HG02642 (cell line): ENCODE measurements around the gene IL36B.

Experiments used
- ATAC-seq: cut with Tn5 transposase; IDR thresholded peaks from one replicate; pipeline ENCODE4 v1.9.1; 2021; ENCODE audit warnings: mild to moderate bottlenecking; ENCODE audit not compliant: unreplicated experiment, poor library complexity

The IL36B gene

DNA sequence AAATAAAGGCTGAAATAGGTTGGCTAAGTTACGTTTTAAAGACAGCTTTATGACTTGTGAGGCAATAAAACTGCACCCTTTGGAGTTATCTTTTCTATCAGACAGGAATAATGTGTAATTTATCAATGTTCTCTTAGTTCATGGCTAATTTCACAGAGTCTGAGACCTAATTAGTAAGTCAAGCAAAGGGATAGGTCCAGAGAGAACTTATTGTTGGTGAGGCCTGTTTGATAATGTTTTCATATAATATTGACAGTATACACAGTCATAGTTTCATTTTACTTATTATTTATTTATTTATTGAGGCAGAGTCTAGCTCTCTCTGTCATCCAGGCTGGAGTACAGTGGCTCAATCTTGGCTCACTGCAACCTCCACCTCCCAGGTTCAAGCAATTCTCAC is 4.5 kb upstream of the IL36B start:
- no peak for ATAC-seq

DNA sequence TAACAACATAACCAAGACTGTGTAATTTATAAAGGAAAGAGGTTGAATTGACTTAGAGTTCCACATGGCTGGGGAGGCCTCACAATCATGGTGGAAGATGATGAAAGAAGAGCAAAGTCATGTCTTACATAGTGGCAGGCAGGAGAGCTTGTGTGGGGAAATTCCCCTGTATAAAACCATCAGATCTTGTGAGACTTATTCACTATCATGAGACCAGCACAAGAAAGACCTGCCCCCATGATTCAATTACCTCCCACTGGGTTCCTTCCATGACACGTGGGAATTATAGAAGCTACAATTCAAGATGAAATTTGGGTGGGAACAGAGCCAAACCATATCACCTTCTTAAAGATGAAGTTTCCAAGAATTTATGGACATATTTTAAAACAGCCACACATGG is 3.9 kb upstream of the IL36B start:
- ATAC-seq, result no peak

DNA sequence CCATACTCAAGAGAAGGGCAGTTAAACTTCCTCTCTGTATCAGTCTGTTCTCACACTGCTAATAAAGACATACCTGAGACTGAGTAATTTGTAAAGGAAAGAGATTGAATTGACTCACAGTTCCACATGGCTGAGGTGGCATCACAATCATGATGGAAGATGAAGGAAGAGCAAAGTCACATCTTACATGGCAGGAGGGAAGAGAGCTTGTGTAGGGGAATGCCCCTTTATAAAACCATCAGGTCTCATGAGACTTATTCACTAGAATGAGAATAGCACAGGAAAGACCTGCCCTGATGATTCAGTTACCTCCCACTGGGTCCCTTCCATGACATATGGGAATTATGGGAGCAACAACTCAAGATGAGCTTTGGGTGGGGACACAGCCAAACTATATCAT is 1.4 kb upstream of the IL36B start:
- ATAC-seq, result no peak

DNA sequence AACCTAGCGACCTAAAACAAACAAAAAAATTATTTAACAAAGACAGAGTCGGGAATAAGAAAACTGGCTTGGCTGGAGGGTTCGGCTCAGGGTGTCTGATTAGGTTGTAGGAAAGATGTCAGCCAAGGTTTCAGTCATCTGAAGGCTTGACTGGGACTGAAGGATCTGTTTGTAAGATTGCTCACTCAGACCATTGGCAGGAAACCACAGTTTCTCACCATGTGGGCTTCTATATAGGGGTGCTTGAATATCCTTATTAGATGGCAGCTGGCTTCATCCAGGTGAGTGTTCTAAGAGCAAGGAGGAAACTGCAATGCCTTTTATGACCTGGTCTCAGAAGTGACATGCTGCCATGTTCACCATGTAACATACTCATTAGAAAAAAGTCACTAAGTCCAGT is 999 bp upstream of the IL36B start:
- no peak for ATAC-seq

DNA sequence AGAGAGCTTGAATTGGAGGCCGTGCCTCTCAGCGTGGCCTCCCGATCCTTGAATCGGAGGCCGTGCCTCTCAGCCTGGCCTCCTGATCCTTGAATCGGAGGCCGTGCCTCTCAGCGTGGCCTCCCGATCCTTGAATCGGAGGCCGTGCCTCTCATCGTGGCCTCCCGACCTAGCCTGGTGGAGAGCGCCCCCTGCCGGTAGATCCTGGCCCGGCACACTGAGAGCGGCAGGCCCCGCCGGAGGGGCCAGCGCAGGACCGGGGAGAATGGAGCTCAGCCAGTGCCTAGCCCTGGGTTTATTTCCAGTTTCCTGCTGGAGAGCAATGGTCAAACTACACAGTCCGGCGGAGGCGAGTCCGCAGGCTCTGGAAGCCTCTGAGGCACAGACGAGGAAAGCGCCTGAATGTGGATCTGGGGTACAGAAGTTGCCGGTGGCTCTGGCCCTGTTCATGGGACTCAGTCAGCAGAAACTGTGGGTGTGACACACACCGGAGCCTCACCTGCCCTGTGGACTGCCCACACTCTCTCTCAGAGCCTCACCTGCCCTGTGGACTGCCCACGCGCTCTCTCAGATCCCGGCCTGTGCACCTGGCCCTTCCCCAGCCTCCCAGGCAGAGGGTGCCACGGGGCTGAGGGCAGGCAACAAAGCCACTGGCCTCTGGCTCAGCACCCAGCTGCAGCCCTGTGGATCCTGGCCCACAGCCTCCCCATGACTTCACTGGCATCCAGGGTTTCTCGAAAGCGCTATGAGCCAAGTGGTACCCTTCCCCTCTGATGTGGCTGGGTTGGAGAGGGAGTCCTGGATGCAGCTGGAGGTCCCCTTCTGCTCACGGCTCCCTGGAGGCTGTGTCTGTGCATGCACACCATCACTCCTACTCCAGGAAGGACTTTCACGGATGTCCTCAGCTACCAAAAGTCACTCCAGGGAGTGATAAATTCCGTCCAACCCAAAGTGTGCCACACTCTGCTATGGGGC is 1.5 kb downstream of the IL36B start:
- ATAC-seq, result no peak

DNA sequence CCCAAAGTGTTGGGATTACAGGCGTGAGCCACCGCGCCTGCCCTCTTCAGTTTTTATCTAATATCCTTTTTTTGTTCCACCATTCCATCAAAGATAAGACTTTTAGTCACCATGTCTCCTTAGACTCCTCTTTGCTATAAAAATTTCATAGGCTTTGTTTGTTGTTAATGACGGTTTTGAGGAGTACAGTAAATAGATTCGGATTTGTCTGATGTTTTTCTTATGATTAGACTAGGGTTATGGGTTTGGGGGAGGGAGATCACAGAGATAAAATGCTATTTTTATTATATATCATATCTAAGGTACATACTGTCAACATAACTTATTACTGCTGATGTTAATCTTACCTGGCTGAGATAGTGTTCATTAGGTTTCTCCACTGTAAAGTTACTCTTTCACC is 6.2 kb downstream of the IL36B start:
- no peak for ATAC-seq

DNA sequence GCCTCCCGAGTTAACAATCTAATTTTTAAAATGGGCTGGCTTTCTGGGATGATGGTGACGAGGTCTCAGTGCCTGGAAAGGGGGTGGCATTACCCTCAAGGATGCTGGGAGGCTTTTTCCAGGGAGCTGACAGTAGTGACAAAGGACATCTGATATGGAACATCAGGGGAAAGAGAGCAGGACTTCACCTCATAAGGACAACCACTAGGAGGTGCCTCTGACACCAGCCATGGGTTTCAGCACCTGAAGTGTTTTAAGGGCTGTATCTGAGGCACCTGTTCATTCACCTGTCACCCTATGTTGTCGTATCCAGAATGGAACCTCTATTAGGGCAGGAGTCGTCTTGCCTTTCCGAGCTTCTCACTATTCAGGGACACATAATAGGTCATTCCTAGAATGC is 10.8 kb downstream of the IL36B start:
- ATAC-seq, result no peak

DNA sequence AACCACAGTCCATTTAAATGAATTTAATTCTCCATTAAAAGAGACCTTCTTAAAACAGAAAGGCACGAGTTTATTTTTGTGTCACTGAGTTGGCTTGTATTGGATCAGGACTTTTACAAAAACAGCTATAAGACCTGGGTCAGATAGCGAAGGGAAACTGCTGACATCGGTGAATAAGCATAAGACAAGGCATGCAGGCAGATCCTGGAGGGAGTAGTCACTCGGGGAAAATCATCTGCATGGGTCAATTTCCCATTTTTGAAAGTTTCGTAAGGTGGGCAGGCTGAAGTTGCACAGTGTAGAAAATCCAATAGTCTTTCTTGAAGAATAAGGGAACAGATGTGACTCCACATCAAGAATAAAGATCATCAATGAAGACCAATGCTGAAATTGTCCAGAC is 12.9 kb downstream of the IL36B start:
- no peak for ATAC-seq

DNA sequence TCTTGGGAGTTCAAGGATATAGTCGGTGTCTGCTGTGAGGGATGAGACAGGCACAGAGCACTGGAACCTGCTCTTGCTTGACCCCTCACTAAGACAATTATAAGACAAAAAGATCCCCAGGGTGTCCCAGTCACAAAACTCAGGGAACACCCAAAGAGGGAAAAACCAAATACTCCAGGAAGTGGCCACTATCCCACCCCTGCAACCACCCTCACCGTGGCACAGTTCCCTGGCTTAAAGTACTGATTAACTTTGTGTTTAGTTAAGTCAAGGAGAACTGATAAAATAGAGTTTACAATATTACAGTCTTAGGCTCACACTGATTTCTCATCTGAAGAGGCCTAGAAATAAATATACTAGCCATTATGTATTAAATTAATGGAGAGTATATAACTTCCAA is 13.5 kb downstream of the IL36B start:
- no peak for ATAC-seq

DNA sequence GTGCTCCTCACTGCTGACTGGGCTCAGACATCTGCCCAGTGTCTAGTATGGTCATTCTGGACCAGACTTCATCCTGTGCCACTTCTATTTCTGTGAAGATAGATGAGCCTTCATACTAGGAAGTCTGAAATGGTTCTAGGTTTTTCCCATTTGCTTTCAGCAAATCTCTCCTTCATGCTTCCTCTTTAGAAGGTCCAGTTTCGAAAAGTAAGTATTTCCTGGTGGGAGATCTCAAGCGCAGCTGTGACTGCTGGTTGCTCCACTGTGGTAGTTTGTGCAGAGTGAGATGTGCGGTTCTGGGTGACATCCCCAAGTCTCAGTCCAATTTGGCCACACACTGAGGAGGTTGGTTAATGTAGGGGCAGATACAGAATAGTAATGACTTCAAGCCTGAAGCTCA is 14.4 kb downstream of the IL36B start:
- no peak for ATAC-seq

DNA sequence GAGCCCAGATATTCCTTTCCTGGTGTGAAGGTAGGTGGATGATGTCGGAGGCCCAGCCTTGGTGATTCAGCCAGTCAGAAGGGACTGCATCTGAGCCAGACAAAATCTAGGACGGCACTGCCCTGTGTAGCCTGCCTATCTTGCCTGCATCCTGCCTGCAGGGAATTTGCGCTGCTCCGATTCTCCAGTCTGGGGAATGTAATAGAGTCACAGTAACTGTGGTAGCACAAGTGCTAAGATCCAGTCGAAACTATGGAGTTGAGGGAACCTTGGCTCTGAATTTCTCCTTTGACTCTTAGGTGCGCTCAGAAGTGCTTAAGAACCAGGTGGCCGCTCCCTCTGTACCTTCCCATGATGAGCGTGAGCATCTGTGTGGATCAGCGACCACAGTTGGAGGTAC is 15.9 kb downstream of the IL36B start:
- no peak for ATAC-seq

DNA sequence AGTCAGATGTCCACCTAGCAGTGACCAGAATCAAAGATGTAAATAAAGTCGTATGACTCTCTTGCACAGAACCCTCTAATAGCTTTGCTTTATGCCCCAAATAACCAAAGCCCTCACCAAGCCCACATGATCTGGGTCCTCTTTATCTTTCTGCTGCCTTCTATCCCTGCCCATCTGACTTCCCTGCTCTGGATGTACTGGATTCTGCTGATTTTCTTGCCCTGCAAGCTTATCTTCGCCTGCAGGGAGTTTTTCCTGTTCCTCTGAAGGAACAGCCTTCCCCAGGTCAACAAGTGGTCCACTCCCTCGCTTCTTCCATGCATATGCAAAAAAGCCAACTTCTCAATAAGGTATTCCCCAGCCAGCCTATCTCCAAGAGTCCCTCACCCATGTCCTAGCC is 18.7 kb downstream of the IL36B start:
- no peak for ATAC-seq

DNA sequence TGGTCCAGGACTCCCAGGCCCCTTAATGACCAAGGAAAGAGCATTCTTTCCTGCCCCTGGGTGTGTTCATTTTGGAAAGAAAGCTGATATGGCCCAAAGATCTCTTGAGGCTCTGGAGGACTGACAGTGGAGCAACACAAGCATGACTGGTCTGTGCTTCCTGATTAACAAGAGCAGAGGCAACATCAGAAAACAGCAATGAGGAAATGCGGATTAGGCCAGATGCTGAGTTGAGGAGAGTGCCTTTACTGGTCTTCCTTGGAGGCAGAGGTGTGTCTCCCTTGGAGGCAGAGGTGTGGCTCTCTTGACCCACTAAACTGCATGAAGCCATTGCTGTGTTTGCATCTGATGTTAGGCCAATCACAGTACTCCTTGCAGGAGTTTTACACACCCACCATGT is 19.9 kb downstream of the IL36B start:
- ATAC-seq, result no peak

DNA sequence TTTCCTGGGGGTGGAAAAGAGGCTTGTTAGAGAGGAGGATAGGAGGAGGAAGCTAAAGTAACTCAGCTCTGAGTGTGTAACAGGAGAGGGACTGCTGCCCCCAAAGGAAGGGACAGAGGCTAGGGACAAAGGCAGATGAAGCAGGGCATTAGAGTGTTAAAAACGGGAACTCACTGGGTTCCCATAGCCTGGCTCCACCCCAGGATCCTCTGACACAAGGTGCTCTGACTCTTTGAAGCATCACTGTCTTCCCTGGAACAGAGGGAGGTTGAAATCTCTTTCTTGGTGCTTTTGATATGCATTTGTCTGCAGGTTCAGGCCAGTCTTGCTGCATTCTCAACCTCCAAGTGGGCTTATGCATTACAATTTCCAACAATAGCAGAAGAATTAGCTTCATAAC is 24.6 kb downstream of the IL36B start:
- ATAC-seq, result no peak

DNA sequence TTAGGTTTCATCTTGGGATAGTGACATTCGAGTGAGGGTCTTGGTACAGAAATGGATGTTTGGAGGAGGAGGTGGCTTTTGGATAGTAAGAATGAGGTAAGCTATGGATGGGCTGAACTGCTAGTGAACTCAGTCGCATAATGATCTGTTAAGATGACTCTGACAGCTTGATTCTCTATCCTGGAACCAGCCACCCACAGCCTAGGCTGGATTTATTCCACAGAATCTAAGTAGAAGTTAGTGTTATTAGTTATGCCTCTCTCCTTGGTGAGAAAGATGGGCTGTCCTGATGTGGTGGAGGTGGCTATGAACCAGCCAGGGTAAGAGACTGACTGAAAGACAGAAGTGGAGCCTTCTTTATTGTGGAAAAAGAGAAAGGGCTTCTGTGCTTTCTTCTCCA is 25.0 kb downstream of the IL36B start:
- no peak for ATAC-seq

DNA sequence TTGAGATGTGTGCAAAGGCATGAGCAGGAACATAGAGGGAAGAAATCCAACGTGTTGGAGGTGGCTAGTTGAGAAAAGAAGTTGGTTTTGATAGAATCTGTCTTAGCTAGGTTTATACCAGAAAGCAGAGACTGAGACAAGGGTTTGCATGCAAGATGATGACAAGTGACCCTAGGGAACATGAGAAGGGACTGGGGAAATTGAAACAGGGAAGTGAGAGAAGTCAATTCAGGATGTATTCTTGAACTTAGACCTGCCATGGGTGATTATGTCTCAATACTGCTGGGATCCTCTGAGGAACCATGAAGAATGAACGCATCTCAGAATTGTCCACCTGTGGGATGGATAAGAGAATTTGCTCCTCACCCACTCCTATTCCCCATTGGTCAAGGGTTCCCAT is 26.9 kb downstream of the IL36B start:
- ATAC-seq, result no peak

DNA sequence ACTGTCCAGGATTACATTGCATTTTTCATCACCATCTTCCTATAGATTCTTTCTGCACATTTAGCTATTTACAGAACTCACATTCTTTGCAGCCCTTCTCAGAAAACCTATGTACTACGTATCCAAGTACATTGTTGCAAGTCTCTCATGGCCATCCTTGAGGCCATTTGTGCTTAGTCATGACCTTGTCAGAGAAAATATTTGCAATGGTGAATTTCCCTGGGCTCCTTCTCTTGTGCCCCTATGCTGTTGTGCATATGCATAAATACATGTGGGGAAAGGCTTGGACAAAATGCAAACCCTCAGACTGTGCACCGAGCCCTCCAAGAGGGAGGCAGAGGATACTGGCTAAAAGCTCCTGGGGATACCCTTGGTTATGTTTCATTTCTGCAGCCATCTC is 27.9 kb downstream of the IL36B start:
- no peak for ATAC-seq

DNA sequence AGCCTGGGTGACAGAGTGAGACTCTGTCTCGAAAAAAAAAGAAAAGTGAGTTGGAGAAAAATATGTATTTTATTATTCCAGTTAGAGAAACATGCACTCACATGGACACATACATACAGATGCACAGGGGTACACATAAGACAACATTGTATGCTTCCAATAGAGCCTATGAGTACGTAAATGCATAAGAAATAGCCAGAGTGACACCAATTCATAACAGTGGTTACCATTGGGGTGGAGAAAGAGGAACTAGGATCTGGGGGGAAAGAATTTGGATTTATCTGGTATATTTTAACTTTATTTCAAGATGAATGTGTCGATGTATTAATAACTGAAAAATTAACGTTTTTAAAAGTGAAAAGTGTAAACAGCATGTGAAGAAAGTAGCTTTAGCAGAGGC is 31.4 kb downstream of the IL36B start:
- ATAC-seq, result no peak

DNA sequence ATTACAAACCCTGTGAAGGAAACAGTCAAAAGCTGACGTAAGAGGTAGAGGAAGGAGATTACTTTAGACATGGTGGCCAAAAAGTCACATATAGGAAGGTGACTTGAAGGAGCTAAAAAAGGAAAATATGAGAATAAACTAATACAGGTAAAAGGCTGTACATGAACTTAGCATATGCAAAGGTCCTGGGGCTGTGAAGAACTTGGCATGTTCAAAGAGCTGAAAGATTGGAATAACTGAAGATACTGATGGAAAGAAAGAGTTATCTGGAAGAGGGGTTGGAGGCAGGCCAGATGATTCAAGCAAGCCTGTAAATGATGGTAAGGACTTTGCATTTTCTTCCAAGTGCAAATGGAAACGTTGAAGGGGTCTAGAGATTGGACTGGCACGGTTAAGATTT is 34.2 kb downstream of the IL36B start:
- no peak for ATAC-seq

DNA sequence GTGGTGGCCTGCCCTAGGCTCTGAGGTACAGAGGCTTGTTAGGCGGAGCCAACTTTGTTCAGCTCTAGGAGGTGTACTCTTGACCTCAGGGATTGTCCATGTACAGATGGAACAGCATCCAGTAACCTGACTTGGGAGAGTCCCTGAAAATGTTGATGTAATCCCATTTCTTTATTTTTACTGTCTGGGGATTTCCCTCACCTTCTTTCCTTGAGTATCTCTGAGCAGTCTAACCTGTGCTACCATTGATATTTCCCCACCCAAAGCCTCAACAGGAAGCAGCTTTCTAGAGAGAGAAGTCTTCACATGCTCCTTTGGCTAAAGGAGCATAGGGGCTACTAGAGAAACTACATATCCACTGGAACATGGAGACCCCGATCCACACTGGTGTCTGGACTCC is 37.0 kb downstream of the IL36B start:
- ATAC-seq, result no peak

DNA sequence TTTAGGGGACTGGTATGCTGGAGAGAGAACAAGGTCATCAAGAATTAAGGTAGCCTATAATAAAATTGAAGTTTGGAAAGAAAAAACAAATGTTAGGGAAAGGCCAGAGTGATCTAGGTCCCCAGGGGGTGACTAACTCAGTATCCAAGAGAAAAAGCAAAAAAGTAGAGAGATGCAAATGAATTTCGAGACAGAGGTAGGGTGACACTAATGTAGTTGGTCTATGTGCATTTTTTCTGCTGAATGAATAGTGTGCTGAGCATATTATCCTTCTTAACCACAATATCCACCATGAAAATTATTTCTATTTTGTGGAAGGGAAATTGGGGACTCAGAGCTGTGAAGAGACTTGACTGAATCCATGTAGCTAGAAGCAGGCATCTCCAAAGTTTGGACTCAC is 37.6 kb downstream of the IL36B start:
- no peak for ATAC-seq

DNA sequence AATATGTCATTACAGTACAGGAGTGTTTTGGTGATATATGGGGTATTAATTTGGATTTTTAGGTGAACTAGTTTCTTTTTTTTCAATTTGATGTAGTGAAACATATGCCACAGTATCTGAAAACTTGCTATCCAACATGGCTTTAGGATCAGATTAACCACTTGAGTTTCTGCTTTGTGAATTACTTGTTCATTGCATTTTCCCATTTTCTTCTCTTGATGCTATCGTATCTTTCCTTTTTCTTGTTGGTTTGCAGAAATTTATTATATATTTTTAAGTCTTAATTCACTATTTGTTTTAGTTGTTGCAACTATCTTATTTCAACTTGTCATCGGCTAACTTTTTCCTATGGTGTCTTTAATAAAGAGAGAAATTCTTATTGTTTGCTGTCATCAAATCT is 38.6 kb downstream of the IL36B start:
- ATAC-seq, result no peak

DNA sequence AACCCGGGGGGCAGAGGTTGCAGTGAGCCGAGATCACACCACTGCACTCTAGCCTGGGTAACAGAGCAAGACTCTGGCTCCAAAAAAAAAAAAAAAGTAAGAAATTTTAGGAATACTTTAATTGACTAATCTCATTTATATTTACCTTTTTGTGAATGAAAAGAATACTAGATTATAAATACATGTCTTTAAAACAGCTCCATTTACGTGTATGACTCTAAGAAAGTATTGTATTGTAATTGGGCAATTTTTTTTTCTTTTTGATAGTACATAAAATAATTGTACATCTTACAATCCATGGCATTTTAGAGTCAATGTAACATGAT is 39.4 kb downstream of the IL36B start:
- ATAC-seq, result no peak
